ENCODE measurements around the gene TRAF3IP1. TPM values are rescaled to one million over a fixed set of nuclear protein-coding genes. Genes with fewer than 3 reads are reported as not detected.
"Not testable (repeated sequence)": the region's sequence is repeated elsewhere in the genome, so short reads cannot be mapped to it uniquely, and the experiment has no call there.

TRAF3IP1 gene
- total and polyA plus RNA-seq, 5 donors: 6.3 to 19.9 (median 16.9) TPM

- intact Hi-C loops (cut with DNase I): no loop called here
- ATAC-seq (no peak), DNase-seq (no peak)
- no peaks in the 10 kb centered on the region for H3K27me3 ChIP-seq (ENCODE audit: control insufficient read depth, insufficient read depth)
- H3K27ac ChIP-seq (ENCODE audit: low read length): no peak overlapping the region
- no peak overlapping the region for H3K4me3 ChIP-seq (ENCODE audit: low read length)
- no peaks in the 10 kb centered on the region for H3K9me3 ChIP-seq (ENCODE audit: control insufficient read depth, low read length)
- no peaks in the 10 kb centered on the region for H3K4me1 ChIP-seq (ENCODE audit: control insufficient read depth, insufficient read depth, low read length)
- 69% methylated on average over 7 of the region's 7 CpGs for WGBS
These were observed 20.5 kb upstream of the TRAF3IP1 start for GRCh38 chr2:238299803-238300202.

GRCh38 chr2:238302087-238302486 lies 18.2 kb upstream of the TRAF3IP1 start:
- no peaks in the 10 kb centered on the region for H3K4me1 ChIP-seq (ENCODE audit: control insufficient read depth, insufficient read depth, low read length)
- DNase-seq (no peak), ATAC-seq (no peak)
- 77% methylated on average over 3 of the region's 3 CpGs for WGBS
- intact Hi-C loops (cut with DNase I): no loop called here
- no peaks in the 10 kb centered on the region for H3K9me3 ChIP-seq (ENCODE audit: control insufficient read depth, low read length)
- no peak overlapping the region for H3K4me3 ChIP-seq (ENCODE audit: low read length)
- no peaks in the 10 kb centered on the region for H3K27me3 ChIP-seq (ENCODE audit: control insufficient read depth, insufficient read depth)
- H3K27ac ChIP-seq (ENCODE audit: low read length): no peak overlapping the region

GRCh38 chr2:238302751-238303150 lies 17.6 kb upstream of the TRAF3IP1 start:
- ATAC-seq (no peak), DNase-seq (no peak)
- Histone ChIP-seq H3K4me3 (ENCODE audit: low read length) (no peak overlapping the region), H3K9me3 (ENCODE audit: control insufficient read depth, low read length) (no peaks in the 10 kb centered on the region), H3K4me1 (ENCODE audit: control insufficient read depth, insufficient read depth, low read length) (no peaks in the 10 kb centered on the region), H3K27me3 (ENCODE audit: control insufficient read depth, insufficient read depth) (no peaks in the 10 kb centered on the region), H3K27ac (ENCODE audit: low read length) (no peak overlapping the region)
- intact Hi-C loops (cut with DNase I): no loop called here
- WGBS: 81% methylated on average over 9 of the region's 9 CpGs

- WGBS: 87% methylated on average over 6 of the region's 6 CpGs
- Histone ChIP-seq H3K27ac (ENCODE audit: low read length) (no peak overlapping the region), H3K4me1 (ENCODE audit: control insufficient read depth, insufficient read depth, low read length) (no peaks in the 10 kb centered on the region), H3K9me3 (ENCODE audit: control insufficient read depth, low read length) (no peaks in the 10 kb centered on the region), H3K4me3 (ENCODE audit: low read length) (no peak overlapping the region), H3K27me3 (ENCODE audit: control insufficient read depth, insufficient read depth) (no peaks in the 10 kb centered on the region)
- intact Hi-C loops (cut with DNase I): no loop called here
- ATAC-seq (no peak), DNase-seq (no peak)
These were observed 16.2 kb upstream of the TRAF3IP1 start for GRCh38 chr2:238304116-238304515.

DNA sequence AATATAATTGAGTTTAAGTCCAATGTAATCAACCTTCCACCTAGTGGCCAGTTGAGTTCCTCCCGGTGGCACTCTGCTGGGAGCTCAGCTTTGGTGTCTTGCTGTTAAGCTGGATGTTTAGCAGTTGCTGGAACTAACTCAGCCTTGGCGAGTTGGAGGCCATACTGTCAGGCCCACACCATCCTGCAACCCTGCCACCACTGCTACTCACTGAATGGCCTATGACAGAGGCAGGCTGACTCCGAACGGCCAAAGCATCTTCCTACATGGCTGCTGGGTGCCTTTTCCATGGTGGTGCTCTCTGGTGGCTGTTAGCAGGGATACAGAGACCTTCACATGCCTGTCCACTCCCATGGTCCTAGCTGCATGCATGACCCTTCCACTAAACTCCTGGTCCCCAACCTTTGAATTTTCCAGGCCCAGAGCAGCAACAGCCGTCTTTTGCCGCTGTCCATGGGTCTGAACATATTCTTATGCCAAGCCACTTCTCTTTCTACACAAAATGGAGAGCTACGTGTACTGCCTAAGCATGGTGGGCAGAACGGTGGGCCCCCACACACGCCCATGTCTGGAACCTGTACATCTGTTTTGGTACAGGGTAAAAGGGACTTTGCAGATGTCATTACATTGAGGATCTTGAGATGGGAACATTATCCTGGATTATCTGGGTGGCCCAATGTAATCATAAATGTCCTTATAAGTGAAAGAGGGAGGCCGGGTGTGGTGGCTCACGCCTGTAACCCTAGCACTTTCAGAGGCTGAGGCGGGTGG lies 15.0 kb upstream of the TRAF3IP1 start:
- ATAC-seq: no peak
- intact Hi-C loops (cut with DNase I): no loop called here
- Histone ChIP-seq H3K27me3 (ENCODE audit: control insufficient read depth, insufficient read depth) (no peaks in the 10 kb centered on the region), H3K27ac (ENCODE audit: low read length) (no peak overlapping the region), H3K9me3 (ENCODE audit: control insufficient read depth, low read length) (no peaks in the 10 kb centered on the region), H3K4me1 (ENCODE audit: control insufficient read depth, insufficient read depth, low read length) (no peaks in the 10 kb centered on the region), H3K4me3 (ENCODE audit: low read length) (no peak overlapping the region)
- no peak for DNase-seq
- WGBS: 81% methylated on average over 12 of the region's 12 CpGs

DNA sequence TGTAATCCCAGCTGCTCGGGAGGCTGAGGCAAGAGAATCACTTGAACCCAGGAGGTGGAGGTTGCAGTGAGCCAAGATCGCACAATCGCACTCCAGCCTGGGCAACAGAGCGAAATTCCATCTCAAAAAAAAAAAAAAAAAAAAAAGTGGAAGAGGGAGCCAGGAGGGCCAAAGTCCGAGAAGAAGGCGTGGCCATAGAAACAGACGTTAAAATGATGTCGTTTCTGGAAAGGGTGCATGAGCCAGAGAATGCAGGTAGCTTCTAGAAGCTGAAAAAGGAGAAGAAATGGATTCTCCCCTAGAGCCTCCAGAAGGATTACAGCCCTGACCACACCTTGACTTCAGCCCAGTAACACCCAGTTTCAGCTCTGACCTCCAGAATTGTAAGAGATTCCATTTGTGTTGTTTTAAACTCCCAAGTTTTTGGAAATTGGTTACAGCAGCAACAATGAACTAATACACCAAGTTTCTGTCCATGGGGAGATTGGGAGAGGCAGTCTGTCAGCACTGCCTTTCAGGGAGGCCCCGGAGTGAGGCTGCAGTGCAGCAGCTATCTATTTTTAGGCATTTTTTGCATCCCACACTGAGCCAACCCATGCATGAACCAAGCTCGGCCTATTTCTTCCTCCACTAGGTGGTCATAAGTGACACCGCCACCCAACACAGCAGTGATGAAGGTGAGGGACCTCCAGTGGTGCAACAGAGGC lies 14.2 kb upstream of the TRAF3IP1 start:
- ATAC-seq: no peak
- Histone ChIP-seq H3K27me3 (ENCODE audit: control insufficient read depth, insufficient read depth) (no peaks in the 10 kb centered on the region), H3K9me3 (ENCODE audit: control insufficient read depth, low read length) (no peaks in the 10 kb centered on the region), H3K27ac (ENCODE audit: low read length) (no peak overlapping the region), H3K4me3 (ENCODE audit: low read length) (no peak overlapping the region), H3K4me1 (ENCODE audit: control insufficient read depth, insufficient read depth, low read length) (no peaks in the 10 kb centered on the region)
- no peak for DNase-seq
- intact Hi-C loops (cut with DNase I): no loop called here
- WGBS: 82% methylated on average over 11 of the region's 11 CpGs

DNA sequence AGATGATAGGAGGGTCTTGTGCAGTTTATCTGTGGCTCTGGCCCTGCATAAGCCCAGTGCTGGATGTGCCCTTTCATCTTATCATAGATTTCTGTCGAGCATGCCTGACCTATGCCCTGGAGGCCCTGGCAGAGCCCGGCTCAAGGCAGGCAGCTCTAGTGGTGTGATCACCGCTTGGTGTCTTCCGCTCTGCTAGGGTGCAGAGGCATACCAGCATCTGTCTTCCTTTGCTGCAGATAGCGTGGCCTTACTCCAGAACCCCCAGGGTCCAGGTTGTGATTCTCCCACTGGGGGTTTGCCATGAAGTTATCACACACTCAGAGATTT lies 13.7 kb upstream of the TRAF3IP1 start:
- no peaks in the 10 kb centered on the region for H3K9me3 ChIP-seq (ENCODE audit: control insufficient read depth, low read length)
- ATAC-seq: no peak
- no peak overlapping the region for H3K27ac ChIP-seq (ENCODE audit: low read length)
- H3K4me3 ChIP-seq (ENCODE audit: low read length): no peak overlapping the region
- DNase-seq: no peak
- 67% methylated on average over 5 of the region's 5 CpGs for WGBS
- intact Hi-C loops (cut with DNase I): no loop called here
- H3K4me1 ChIP-seq (ENCODE audit: control insufficient read depth, insufficient read depth, low read length): no peaks in the 10 kb centered on the region
- no peaks in the 10 kb centered on the region for H3K27me3 ChIP-seq (ENCODE audit: control insufficient read depth, insufficient read depth)

DNA sequence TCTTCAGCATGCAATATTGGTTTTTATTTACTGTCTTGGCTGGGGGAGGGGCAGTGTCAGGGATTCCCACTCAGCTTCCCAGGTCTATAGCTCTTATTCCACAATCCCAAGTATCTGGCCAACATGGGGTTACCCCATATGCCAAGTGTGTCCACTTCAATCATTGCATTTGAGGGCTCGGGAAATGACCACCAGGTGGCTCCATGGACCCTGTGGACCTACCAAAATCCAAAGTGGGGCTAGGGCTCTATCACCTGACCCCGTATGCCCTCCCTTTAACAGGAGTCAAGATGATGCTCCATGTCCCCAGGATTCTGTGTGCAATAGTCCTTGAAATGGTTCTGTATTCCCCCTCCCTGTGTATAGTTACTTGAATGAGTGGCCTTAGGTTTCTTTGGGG lies 12.1 kb upstream of the TRAF3IP1 start:
- intact Hi-C loops (cut with DNase I): no loop called here
- H3K27ac ChIP-seq (ENCODE audit: low read length): no peak overlapping the region
- H3K4me3 ChIP-seq (ENCODE audit: low read length): no peak overlapping the region
- 59% methylated on average over 2 of the region's 2 CpGs for WGBS
- H3K9me3 ChIP-seq (ENCODE audit: control insufficient read depth, low read length): no peaks in the 10 kb centered on the region
- H3K4me1 ChIP-seq (ENCODE audit: control insufficient read depth, insufficient read depth, low read length): no peaks in the 10 kb centered on the region
- ATAC-seq: no peak
- no peaks in the 10 kb centered on the region for H3K27me3 ChIP-seq (ENCODE audit: control insufficient read depth, insufficient read depth)
- DNase-seq: peak in 1 of 3 donors; percentile 33

GRCh38 chr2:238310721-238311120 lies 9.6 kb upstream of the TRAF3IP1 start:
- H3K4me1 ChIP-seq (ENCODE audit: control insufficient read depth, insufficient read depth, low read length); H3K27me3 ChIP-seq (ENCODE audit: control insufficient read depth, insufficient read depth); intact Hi-C loops (cut with DNase I); ATAC-seq; DNase-seq; H3K27ac ChIP-seq (ENCODE audit: low read length); H3K4me3 ChIP-seq (ENCODE audit: low read length); H3K9me3 ChIP-seq (ENCODE audit: control insufficient read depth, low read length): not testable (repeated sequence)
- WGBS: 88% methylated on average over 14 of the region's 14 CpGs

DNA sequence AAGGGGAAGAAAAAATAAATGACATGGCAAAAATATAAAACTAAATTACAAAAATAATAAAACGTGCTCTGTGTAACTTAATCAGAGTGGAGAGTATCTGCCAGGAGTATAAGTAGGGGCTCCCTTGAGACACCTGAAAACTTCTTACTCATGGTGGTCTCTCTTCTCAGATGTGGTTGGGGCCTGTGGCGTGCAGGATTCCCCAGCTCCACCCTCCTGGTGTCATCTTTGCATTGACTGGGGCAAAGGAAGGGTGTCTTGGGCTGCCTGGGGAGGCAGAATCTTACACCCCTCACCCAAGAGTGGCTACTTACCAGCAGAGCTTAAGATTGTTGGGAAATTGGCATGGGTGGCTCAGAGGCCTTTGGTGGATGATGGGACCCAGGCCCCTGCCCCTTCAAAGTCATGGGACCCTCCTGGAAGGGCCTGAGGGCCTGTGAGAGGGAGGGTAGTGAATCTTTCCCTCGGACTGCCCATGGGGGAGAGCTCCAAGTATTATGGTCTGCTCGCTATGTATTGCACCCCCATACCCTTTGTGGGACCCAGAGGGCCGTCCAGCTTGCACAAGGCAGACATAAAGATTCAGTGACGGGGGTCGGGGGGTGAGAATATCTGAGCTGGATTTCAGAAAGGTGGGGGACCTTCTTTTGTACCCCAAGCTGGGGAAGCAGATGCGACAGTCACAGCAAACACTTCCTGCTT lies 6.9 kb upstream of the TRAF3IP1 start:
- Histone ChIP-seq H3K9me3 (ENCODE audit: control insufficient read depth, low read length) (no peaks in the 10 kb centered on the region), H3K4me3 (ENCODE audit: low read length) (no peak overlapping the region), H3K27ac (ENCODE audit: low read length) (no peak overlapping the region), H3K4me1 (ENCODE audit: control insufficient read depth, insufficient read depth, low read length) (no peaks in the 10 kb centered on the region), H3K27me3 (ENCODE audit: control insufficient read depth, insufficient read depth) (no peaks in the 10 kb centered on the region)
- ATAC-seq (no peak), DNase-seq (no peak)
- 88% methylated on average over 8 of the region's 8 CpGs for WGBS
- intact Hi-C loops (cut with DNase I): no loop called here

- Histone ChIP-seq H3K9me3 (ENCODE audit: control insufficient read depth, low read length) (no peaks in the 10 kb centered on the region), H3K27me3 (ENCODE audit: control insufficient read depth, insufficient read depth) (no peaks in the 10 kb centered on the region), H3K27ac (ENCODE audit: low read length) (no peak overlapping the region), H3K4me3 (ENCODE audit: low read length) (no peak overlapping the region), H3K4me1 (ENCODE audit: control insufficient read depth, insufficient read depth, low read length) (no peaks in the 10 kb centered on the region)
- ATAC-seq: no peak
- WGBS: 71% methylated on average over 2 of the region's 2 CpGs
- no peak for DNase-seq
- intact Hi-C loops (cut with DNase I): no loop called here
These were observed 6.3 kb upstream of the TRAF3IP1 start for GRCh38 chr2:238313991-238314350.

All from right cardiac atrium (tissue), 5 donors.